Stimulated activated effector memory CD8-positive, alpha-beta T cell treated with anti-CD3 and anti-CD28 coated beads, Interleukin-12 subunit alpha, Interleukin-12 subunit beta, amount 100 ng/mL, for 72 hours (primary cell): ENCODE results near the gene HP.
"Not testable (repeated sequence)": the region's sequence is repeated elsewhere in the genome, so short reads cannot be mapped to it uniquely, and the experiment has no call there.

Source experiments
- ATAC-seq: fragments of 150-1000 bp; cut with Tn5 transposase; 2 replicates; pipeline ENCODE4 v1.10.0; 2021
- DNase-seq, 2 donors: peaks; one replicate each; pipeline ENCODE4 v3.0.0; 2021 to 2022; ENCODE audit warnings: low spot score in 2 of 2
- H3K27ac Mint-ChIP-seq: one replicate; pipeline ENCODE4 v1.8.0; 2022; ENCODE audit warnings: mild to moderate bottlenecking, mixed read lengths
- H3K36me3 Mint-ChIP-seq: one replicate; pipeline ENCODE4 v1.8.0; 2022; ENCODE audit warnings: mild to moderate bottlenecking, mixed read lengths
- H3K4me1 Mint-ChIP-seq: one replicate; pipeline ENCODE4 v1.8.0; 2022; ENCODE audit warnings: mixed read lengths
- H3K4me3 Mint-ChIP-seq: one replicate; pipeline ENCODE4 v1.8.0; 2022; ENCODE audit warnings: mild to moderate bottlenecking, mixed read lengths
- H3K9me3 Mint-ChIP-seq: one replicate; pipeline ENCODE4 v1.8.0; 2022; ENCODE audit warnings: mixed read lengths

Gene HP, protein sequence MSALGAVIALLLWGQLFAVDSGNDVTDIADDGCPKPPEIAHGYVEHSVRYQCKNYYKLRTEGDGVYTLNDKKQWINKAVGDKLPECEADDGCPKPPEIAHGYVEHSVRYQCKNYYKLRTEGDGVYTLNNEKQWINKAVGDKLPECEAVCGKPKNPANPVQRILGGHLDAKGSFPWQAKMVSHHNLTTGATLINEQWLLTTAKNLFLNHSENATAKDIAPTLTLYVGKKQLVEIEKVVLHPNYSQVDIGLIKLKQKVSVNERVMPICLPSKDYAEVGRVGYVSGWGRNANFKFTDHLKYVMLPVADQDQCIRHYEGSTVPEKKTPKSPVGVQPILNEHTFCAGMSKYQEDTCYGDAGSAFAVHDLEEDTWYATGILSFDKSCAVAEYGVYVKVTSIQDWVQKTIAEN

DNA sequence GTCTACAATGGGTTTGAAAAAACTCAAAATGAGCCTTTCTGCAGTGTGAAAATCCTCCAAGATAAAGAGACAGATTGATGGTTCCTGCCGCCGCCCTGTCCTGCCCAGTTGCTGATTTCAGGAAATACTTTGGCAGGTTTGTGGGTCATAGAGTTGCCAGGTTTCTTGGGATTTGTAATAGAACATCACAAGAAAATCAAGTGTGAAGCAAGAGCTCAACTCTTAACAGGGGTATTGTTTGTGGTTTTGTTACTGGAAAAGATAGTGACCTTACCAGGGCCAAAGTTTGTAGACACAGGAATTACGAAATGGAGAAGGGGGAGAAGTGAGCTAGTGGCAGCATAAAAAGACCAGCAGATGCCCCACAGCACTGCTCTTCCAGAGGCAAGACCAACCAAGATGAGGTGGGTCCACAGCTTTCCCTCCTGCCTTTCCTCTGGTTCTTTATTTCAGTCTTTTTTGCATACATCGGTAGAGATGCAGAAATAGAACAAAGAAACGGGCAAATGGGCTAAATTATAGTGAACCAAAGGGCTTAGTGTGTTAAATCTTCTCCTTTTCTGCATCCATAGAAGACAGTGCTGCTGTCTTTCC, at the start of gene HP:
Gene HP (plus strand): TSS at position 252 of the 594 bp plus-strand sequence. CDS start 148 bp downstream, at position 400.
- H3K27ac Mint-ChIP-seq, H3K4me3 Mint-ChIP-seq, DNase-seq, H3K4me1 Mint-ChIP-seq, ATAC-seq, H3K9me3 Mint-ChIP-seq, H3K36me3 Mint-ChIP-seq: not testable (repeated sequence)

DNA sequence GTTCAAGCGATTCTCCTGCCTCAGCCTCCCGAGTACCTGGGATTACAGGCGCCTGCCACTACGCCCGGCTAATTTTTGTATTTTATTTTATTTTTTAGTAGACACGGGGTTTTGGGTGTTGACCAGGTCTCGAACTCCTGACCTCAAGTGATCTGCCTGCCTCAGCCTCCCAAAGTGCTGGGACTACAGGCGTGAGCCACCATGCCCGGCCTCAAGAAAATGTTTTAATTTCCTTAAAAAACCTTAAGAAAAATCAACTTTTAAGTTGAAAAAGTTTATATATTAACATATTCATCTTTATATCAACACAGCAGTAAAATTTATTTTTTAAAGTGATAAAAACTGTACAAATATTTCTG, 46.3 kb upstream of the HP start:
- H3K27ac Mint-ChIP-seq = peak overlapping the region; percentile 88
- H3K9me3 Mint-ChIP-seq, H3K4me1 Mint-ChIP-seq, ATAC-seq: not testable (repeated sequence)
- peak in 1 of 2 donors; percentile 54 for DNase-seq
- H3K36me3 Mint-ChIP-seq = peaks cover 15% of the 10 kb centered on the region
- peak overlapping the region; percentile 87 for H3K4me3 Mint-ChIP-seq

DNA sequence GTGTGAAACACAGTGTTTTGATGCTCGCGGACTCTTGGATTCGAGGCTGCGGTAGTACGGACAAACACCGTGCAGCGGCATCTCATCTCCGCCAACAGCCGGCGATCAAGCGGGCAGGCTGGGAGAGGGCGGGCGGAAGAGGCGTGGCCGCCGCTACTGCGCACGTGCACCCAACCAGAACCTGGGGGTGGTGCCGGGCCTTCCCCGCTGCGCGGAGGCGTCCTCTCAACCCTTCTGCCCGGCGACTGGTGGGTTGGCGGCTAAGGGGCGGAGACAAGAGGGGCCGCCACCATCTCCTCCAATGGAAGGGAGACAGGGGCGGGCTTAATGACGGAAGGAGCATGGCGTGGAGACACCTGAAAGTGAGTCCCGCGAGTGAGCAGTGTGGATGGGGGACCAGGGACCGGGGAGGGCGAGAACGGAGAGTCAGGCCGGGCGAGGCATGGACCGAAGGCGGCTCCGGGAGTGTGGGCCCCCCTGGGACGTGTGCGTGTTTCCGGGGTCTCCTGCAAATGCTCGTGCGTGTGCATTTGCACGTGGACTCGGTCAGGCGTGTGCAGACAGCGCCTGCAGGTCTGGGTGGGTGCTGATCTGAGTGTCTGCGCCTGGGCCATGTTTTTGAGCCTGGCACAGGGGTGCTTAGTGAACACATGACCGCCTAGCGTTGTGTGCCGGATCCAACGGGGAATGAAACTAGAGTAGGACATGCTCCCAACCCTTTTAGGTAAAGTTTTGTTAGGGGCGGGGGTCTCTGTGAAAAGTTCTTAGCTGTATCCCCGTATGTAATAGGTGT, 45.7 kb upstream of the HP start, which contains the start of gene DHODH:
Gene DHODH (plus strand): TSS at position 321 of the 793 bp plus-strand sequence. CDS start 21 bp downstream, at position 342.
- ATAC-seq = peak; percentile 98
- peak; percentile 89 to 98 for DNase-seq
- peaks cover 16% of the 10 kb centered on the region for H3K4me1 Mint-ChIP-seq
- peak within 1 kb of the TSS; percentile 88 for H3K27ac Mint-ChIP-seq
- H3K36me3 Mint-ChIP-seq = peaks cover 21% of the 10 kb centered on the region
- no peaks in the 10 kb centered on the region for H3K9me3 Mint-ChIP-seq
- H3K4me3 Mint-ChIP-seq = peak within 1 kb of the TSS; percentile 87

DNA sequence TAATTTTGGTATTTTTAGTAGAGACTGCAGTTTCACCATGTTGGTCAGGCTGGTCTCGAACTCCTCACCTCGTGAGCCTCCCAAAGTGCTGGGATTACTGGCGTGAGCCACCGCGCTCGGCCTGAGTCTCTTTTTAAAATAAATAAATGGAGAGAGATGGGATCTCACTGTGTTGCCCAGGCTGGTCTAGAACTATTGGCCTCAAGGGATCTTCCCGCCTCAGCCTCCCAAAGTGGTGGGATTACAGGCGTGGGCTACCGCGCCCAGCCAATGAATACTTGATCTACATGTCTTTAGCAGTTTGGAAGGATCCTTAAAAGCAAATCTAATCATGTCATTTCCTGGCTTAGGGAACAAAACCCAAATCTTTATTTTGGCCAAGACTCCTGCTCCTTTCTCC, 44.5 kb upstream of the HP start:
- Mint-ChIP-seq H3K9me3 (no peaks in the 10 kb centered on the region), H3K36me3 (peaks cover 23% of the 10 kb centered on the region), H3K4me3 (peak overlapping the region; percentile 87), H3K27ac (no peak overlapping the region), H3K4me1 (peaks cover 19% of the 10 kb centered on the region)
- DNase-seq (no peak), ATAC-seq (no peak)

DNA sequence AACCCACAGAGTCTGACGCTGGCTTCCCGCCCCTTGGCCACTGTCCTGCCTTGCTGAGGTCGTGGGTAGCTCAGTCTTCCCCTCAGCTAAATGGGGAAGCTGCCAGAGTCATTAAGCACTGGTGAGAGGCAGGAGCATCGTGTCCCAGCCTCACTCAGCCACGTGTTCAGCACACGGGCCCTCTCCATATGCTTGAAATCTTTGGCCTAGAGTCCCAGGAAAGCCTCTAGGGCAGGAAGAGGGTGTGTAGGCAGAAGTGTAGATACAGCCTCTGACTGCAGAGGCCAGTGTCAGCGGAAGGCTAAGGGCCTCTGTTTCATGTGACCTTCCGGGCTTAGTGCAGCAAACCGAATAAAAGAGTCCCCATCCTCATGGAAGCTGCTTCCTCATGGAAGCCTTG, 41.7 kb upstream of the HP start:
- H3K36me3 Mint-ChIP-seq = peaks cover 42% of the 10 kb centered on the region

DNA sequence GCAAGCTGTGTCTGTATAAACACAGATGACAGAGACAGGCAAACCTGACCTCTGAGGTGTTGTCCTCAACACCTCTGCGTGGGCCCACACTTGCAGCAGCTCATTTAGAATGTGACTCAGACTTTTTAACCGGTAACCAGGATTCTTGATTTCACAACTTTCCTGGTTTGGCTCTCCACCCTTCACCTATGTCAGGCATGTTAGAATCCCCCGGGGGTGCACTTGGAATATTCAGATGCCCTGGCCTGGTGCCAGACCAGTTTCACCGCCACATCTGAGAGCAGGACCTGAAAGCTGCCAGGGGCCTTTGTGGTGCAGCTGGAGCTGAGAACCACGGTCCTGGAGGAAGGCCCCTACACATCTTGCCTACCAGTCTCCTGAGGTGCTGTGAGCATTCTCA, 40.9 kb upstream of the HP start:
- peaks cover 47% of the 10 kb centered on the region for H3K36me3 Mint-ChIP-seq
- peak in 1 of 2 donors; percentile 59 for DNase-seq
- peak overlapping the region; percentile 32 for H3K4me3 Mint-ChIP-seq
- peak; percentile 14 for ATAC-seq
- H3K9me3 Mint-ChIP-seq = no peaks in the 10 kb centered on the region
- H3K27ac Mint-ChIP-seq = peak overlapping the region; percentile 76
- peaks cover 28% of the 10 kb centered on the region for H3K4me1 Mint-ChIP-seq

More for the DNA sequence above, 41.7 kb upstream of the HP start:
- H3K4me1 Mint-ChIP-seq = peaks cover 28% of the 10 kb centered on the region
- H3K4me3 Mint-ChIP-seq = no peak overlapping the region
- H3K9me3 Mint-ChIP-seq = no peaks in the 10 kb centered on the region
- DNase-seq (no peak), ATAC-seq (no peak)
- peak overlapping the region; percentile 76 for H3K27ac Mint-ChIP-seq

DNA sequence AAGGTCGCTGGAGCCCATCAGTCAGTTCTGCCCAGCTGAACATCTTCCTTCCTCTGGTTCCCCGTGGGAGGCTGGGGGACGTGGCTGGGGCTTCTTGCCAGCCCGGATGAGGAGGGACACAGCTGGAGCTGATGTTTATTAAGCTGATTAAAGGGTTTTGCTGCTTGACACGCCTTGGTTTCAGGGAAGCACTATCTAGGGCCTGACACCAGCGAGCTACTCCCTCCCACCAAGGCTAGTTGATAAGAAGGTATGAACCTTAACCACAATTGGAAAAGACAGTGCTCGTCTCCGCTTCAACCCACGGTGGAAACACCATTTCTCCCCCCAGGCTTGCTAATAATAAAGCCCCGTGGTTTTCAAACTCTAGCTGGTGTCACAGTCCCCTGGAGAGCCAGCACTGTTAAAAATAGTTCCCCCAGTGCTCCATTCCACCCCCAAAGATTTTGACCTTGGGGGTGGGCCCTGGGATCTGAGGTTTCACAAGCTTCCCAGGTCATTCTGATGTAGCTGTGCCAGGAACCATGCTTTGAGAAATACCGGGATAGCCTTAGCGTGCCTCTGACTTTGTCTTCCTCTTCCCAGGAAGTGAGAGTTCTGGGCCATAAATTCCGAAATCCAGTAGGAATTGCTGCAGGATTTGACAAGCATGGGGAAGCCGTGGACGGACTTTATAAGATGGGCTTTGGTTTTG, 40.3 kb upstream of the HP start:
- Mint-ChIP-seq H3K4me1 (peaks cover 28% of the 10 kb centered on the region), H3K36me3 (peaks cover 48% of the 10 kb centered on the region), H3K27ac (peak overlapping the region; percentile 76), H3K4me3 (peak overlapping the region; percentile 32), H3K9me3 (no peaks in the 10 kb centered on the region)
- ATAC-seq (no peak), DNase-seq (no peak)

DNA sequence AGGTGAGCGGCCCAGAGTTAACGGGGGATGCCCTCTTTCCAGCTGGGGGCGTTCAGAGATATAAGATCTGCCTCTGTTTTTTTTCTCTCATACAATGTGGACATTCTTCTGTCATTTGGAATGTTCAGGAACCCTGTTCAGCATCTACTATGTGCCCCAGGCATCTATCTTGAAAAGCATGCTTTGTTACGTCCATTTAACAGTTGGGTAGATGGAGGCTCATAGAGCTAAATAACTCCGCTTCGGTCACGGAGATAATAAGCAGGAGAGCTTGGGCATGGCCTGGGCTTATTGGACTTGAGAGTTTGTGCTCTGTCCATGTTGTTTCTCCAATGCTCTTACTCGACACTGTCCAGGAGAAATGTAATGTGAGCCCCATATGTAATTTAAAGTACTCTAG, 39.6 kb upstream of the HP start:
- H3K9me3 Mint-ChIP-seq = no peaks in the 10 kb centered on the region
- H3K27ac Mint-ChIP-seq = no peak overlapping the region
- H3K4me1 Mint-ChIP-seq = peaks cover 28% of the 10 kb centered on the region
- no peak overlapping the region for H3K4me3 Mint-ChIP-seq
- DNase-seq (no peak), ATAC-seq (no peak)
- H3K36me3 Mint-ChIP-seq = peaks cover 55% of the 10 kb centered on the region

DNA sequence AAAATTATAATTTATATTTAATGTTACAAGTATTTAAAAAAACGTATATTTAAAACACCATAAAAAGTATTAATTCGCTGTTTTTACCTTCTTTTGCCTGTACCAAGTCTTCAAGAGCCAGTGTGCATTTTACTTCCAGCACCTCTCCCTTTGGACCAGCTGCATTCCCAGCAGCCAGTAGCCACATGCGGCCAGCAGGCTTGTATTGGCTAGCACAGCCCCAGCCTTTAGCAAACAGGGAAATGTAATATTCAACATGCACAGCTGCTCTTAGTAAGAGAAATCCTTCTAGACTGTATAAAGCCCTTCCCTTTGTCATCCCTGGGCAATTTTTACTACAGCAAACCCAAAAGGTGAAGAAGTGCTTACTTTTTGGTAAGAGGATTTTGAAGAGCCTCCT, 39.2 kb upstream of the HP start:
- no peak overlapping the region for H3K27ac Mint-ChIP-seq
- no peaks in the 10 kb centered on the region for H3K9me3 Mint-ChIP-seq
- H3K4me3 Mint-ChIP-seq = no peak overlapping the region
- H3K36me3 Mint-ChIP-seq = peaks cover 59% of the 10 kb centered on the region
- H3K4me1 Mint-ChIP-seq = peaks cover 24% of the 10 kb centered on the region
- ATAC-seq (no peak), DNase-seq (no peak)

DNA sequence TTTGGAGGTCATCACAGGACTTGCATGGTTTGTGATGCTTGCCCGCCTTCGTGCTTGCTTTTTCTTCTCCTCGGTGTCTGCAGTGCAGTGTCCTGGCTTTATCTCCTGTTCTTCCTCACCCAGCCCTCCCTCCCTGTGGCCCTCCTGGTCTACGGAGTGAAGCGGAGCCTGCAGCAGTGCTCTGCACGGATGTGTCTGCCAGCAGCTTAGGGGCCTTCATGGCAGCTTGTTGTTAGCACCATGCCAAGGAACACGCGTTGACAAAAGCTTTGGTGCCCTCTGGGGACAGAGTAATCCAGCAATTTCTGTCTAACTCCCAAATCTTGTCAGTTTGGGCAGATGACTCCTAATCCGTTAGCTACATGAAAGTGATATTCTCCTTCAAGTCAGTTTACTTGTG, 35.8 kb upstream of the HP start:
- peak overlapping the region; percentile 20 for H3K27ac Mint-ChIP-seq
- peaks cover 74% of the 10 kb centered on the region for H3K36me3 Mint-ChIP-seq
- ATAC-seq (no peak), DNase-seq (no peak)
- no peaks in the 10 kb centered on the region for H3K9me3 Mint-ChIP-seq
- peaks cover 14% of the 10 kb centered on the region for H3K4me1 Mint-ChIP-seq
- H3K4me3 Mint-ChIP-seq = no peak overlapping the region

DNA sequence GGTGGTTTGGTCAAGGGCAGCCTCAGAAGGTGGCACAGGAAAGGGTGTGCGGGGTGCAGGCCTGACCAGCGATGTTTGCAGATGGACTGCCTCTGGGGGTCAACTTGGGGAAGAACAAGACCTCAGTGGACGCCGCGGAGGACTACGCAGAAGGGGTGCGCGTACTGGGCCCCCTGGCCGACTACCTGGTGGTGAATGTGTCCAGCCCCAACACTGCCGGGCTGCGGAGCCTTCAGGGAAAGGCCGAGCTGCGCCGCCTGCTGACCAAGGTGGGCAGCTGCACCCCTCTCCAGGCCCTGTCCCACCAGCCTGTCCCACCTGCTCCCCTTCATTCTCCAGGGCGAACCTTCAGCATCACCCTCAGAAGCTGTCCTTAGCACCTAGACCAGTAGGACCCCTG, 33.3 kb upstream of the HP start:
- peaks cover 90% of the 10 kb centered on the region for H3K36me3 Mint-ChIP-seq
- DNase-seq = no peak
- no peak for ATAC-seq
- no peaks in the 10 kb centered on the region for H3K9me3 Mint-ChIP-seq
- H3K4me3 Mint-ChIP-seq = no peak overlapping the region
- H3K27ac Mint-ChIP-seq = no peak overlapping the region
- peaks cover 6% of the 10 kb centered on the region for H3K4me1 Mint-ChIP-seq

DNA sequence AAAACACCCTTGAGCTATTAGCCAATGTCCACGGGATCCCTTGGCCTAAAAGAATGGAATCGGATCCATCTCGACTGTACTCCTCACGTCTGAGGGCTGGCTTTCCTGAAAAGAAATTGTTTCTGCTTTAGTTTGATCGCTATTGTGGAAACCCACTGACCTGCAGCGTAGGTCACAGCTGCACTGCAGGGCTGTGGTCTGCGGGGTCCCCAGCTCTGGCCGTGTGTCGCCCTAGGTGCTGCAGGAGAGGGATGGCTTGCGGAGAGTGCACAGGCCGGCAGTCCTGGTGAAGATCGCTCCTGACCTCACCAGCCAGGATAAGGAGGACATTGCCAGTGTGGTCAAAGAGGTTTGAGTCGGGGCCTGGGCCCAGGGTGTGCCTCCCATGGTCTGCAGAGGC, 32.2 kb upstream of the HP start:
- ATAC-seq (no peak), DNase-seq (no peak)
- Mint-ChIP-seq H3K9me3 (no peaks in the 10 kb centered on the region), H3K27ac (no peak overlapping the region), H3K36me3 (peaks cover 82% of the 10 kb centered on the region), H3K4me1 (no peaks in the 10 kb centered on the region), H3K4me3 (no peak overlapping the region)

DNA sequence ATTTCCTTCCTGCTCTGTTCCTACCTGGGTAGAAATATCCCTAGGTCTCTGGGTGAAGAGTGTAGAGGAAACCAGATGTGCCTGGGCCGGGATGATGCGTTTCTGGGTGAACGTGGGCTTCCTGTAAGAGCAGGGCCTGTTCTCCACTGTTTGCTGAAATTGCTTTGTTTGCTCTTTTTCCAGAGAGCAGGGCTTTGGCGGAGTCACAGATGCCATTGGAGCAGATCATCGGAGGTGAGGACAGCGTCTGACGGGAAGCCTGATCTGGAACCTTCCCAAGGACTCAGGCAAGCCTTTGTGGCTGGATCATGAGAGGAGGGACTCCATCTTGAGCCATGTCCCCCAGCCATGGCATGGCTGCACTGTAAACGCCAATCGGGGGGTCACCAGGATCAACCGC, 30.3 kb upstream of the HP start:
- no peak for ATAC-seq
- H3K27ac Mint-ChIP-seq = no peak overlapping the region
- no peak overlapping the region for H3K4me3 Mint-ChIP-seq
- H3K9me3 Mint-ChIP-seq = no peaks in the 10 kb centered on the region
- no peaks in the 10 kb centered on the region for H3K4me1 Mint-ChIP-seq
- no peak for DNase-seq
- H3K36me3 Mint-ChIP-seq = peaks cover 73% of the 10 kb centered on the region

DNA sequence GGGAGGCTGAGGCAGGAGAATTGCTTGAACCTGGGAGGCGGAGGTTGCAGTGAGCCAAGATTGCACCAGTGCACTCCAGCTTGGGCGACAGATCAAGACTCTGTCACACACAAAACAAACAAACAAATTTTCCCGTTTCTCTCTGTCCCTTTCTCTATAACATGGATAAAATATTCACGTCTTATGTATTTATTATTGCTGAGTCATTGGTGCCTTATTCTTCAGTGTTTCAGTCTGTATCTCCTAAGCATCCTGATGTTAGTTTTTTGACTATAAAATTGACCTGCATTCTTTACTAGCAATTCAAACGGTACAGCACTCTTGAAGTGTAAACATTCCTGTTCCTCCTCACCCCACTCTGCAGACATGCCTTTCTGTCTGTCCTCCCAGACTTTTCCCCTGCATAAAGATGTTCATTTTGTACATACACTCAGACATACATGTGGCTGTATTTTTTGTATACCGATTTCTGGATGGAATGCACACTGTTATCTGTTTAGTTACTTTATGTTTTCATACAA, 29.4 kb upstream of the HP start:
- Mint-ChIP-seq H3K9me3 (no peaks in the 10 kb centered on the region), H3K27ac (peak overlapping the region; percentile 60), H3K4me3 (no peak overlapping the region), H3K4me1 (no peaks in the 10 kb centered on the region), H3K36me3 (peaks cover 63% of the 10 kb centered on the region)
- no peak for DNase-seq
- no peak for ATAC-seq
